HCT116 (cell line): ENCODE data around the gene KCNH6. TPM values are rescaled to one million over a fixed set of nuclear protein-coding genes. Genes with fewer than 3 reads are reported as not detected.

Experiments
- ATAC-seq: fragments of 200-7000 bp; cut with Tn5 transposase; 2 replicates; pipeline ENCODE4 v1.9.1; 2020; ENCODE audit warnings: mild to moderate bottlenecking, moderate library complexity
- BruUV-seq: library from RNA; stranded (reverse); fragments of 400-500 nt; replicated peaks from 2 replicates; lab custom pipeline; 2021; lab: Mats Ljungman, UMichigan
- CTCF ChIA-PET: fragments of 300-600 bp; sonication (Branson Sonifier 250); formaldehyde crosslinking; loops from one replicate; lab custom pipeline; 2021; ENCODE audit warnings: antibody characterized with exemption; lab: Charles Lee
- POLR2A ChIA-PET: fragments of 300-600, 350-600 bp; sonication (Branson Sonifier 250); formaldehyde crosslinking; loops from one replicate; lab custom pipeline; 2021; ENCODE audit warnings: antibody characterized with exemption; lab: Charles Lee
- RAD21 ChIA-PET, 2 experiments: fragments of 300-600 bp; sonication (Branson Sonifier 250); formaldehyde crosslinking; loops; one replicate each; lab custom pipeline; 2023; ENCODE audit warnings: low total read pairs in 2 of 2; ENCODE audit not compliant: uncharacterized antibody in 2 of 2, unreplicated experiment in 2 of 2, low non-redundant PET in 1 of 2; lab: Charles Lee
- DNase-seq: peaks from one replicate; pipeline ENCODE4 v3.0.0-alpha.2; 2010; ENCODE audit warnings: low read depth, low spot score
- H2AFZ ChIP-seq: fragments of 200-600 bp; shearing (Covaris generic), sonication (generic); 2 replicates; pipeline ENCODE4 v1.6.1; 2017; ENCODE audit warnings: low read depth, mixed run types, mixed read lengths, antibody characterized with exemption, low read length; ENCODE audit not compliant: poor library complexity, severe bottlenecking
- H3K27ac ChIP-seq: 2 replicates; pipeline ENCODE4 v1.5.1; 2012; ENCODE audit warnings: low read depth, low read length
- H3K27me3 ChIP-seq: fragments of 200-600 bp; sonication (generic); 2 replicates; pipeline ENCODE4 v1.6.1; 2016; ENCODE audit warnings: mixed run types, low read length, mixed read lengths; ENCODE audit not compliant: insufficient read depth
- H3K36me3 ChIP-seq, 2 experiments: fragments of 200-500 bp in 1 of 2; fragments of 200-600 bp in 1 of 2; sonication (Bioruptor generic) in 1 of 2; sonication (generic) in 1 of 2; 2 replicates each; pipeline versions ENCODE4 v1.5.1 to v1.6.1; 2014 to 2016; ENCODE audit warnings: low read length in 2 of 2, inconsistent platforms in 1 of 2, mixed read lengths in 1 of 2, mixed run types in 1 of 2; ENCODE audit not compliant: insufficient read depth in 2 of 2, control insufficient read depth in 1 of 2
- H3K4me1 ChIP-seq, 2 experiments: fragments of 200-600 bp in 1 of 2; sonication (generic) in 1 of 2; 2 replicates each; pipeline versions ENCODE4 v1.5.1 to v1.6.1; 2012 to 2017; ENCODE audit warnings: low read length in 2 of 2, inconsistent platforms in 1 of 2, mild to moderate bottlenecking in 1 of 2, mixed read lengths in 1 of 2, mixed run types in 1 of 2, moderate library complexity in 1 of 2; ENCODE audit not compliant: insufficient read depth in 2 of 2, control insufficient read depth in 1 of 2
- H3K4me2 ChIP-seq: fragments of 200-600 bp; sonication (generic); 2 replicates; pipeline ENCODE4 v1.6.1; 2017; ENCODE audit warnings: mixed run types, low read length, mixed read lengths
- H3K4me3 ChIP-seq, 2 experiments: fragments of 200-600 bp in 1 of 2; sonication (generic) in 1 of 2; replicated peaks in 1 of 2; 2 replicates each; pipeline ENCODE4 v1.5.1; 2011 to 2016; ENCODE audit warnings: low read length in 2 of 2, control low read depth in 1 of 2, low read depth in 1 of 2, mild to moderate bottlenecking in 1 of 2, mixed read lengths in 1 of 2, mixed run types in 1 of 2
- H3K79me2 ChIP-seq: fragments of 200-600 bp; sonication (generic); 2 replicates; pipeline ENCODE4 v1.6.1; 2017; ENCODE audit warnings: mild to moderate bottlenecking, mixed run types, low read length, moderate library complexity, mixed read lengths; ENCODE audit not compliant: insufficient read depth
- H3K9ac ChIP-seq: fragments of 200-600 bp; sonication (generic); 2 replicates; pipeline ENCODE4 v1.6.1; 2016; ENCODE audit warnings: low read length, mixed read lengths
- H3K9me2 ChIP-seq: fragments of 200-600 bp; sonication (generic), shearing (Covaris generic); 2 replicates; pipeline ENCODE4 v1.6.1; 2017; ENCODE audit warnings: mixed run types, mild to moderate bottlenecking, moderate library complexity; ENCODE audit not compliant: insufficient read depth
- H3K9me3 ChIP-seq, 2 experiments: fragments of 200-500 bp in 1 of 2; fragments of 200-600 bp in 1 of 2; sonication (Bioruptor generic) in 1 of 2; sonication (generic) in 1 of 2; 2 replicates each; pipeline ENCODE4 v1.6.1; 2014 to 2017; ENCODE audit warnings: low read length in 2 of 2, mixed read lengths in 2 of 2, inconsistent platforms in 1 of 2, low read depth in 1 of 2, mild to moderate bottlenecking in 1 of 2, mixed run types in 1 of 2, moderate library complexity in 1 of 2; ENCODE audit not compliant: control insufficient read depth in 1 of 2, insufficient read depth in 1 of 2
- H4K20me1 ChIP-seq: fragments of 200-600 bp; sonication (generic), shearing (Covaris generic); 2 replicates; pipeline ENCODE4 v1.6.1; 2017; ENCODE audit warnings: mixed run types, mild to moderate bottlenecking, moderate library complexity; ENCODE audit not compliant: insufficient read depth
- CBX3 ChIP-seq: IDR thresholded peaks from 2 replicates; pipeline ENCODE4 v1.6.1; 2012; ENCODE audit warnings: low read depth
- CEBPB ChIP-seq: IDR thresholded peaks from 2 replicates; pipeline ENCODE4 v1.6.1; 2012; ENCODE audit warnings: low read depth
- EGR1 ChIP-seq: IDR thresholded peaks from 2 replicates; pipeline ENCODE4 v1.6.1; 2012; ENCODE audit warnings: low read depth
- SP1 ChIP-seq: IDR thresholded peaks from 2 replicates; pipeline ENCODE4 v1.6.1; 2012; ENCODE audit warnings: low read depth
- ZNF274 ChIP-seq: fragments of 200-500 bp; sonication (Bioruptor generic); IDR thresholded peaks from 2 replicates; pipeline ENCODE4 v1.6.1; 2014; ENCODE audit warnings: mild to moderate bottlenecking, low read depth, low read length, inconsistent platforms
- intact Hi-C: fragments of 100-400 bp; cut with micrococcal nuclease; formaldehyde crosslinking; loops from 2 replicates; pipeline ENCODE4 v1.10.0; 2022
- total RNA-seq: library from RNA; stranded (reverse); gene quantifications from one replicate; pipeline ENCODE4 v1.2.1, GENCODE V29; 2021; ENCODE audit not compliant: unreplicated experiment
- TF ChIP-seq, protein P1 (sequence below): IDR thresholded peaks from 2 replicates; pipeline ENCODE4 v1.6.1; 2012
- TF ChIP-seq, protein P2 (sequence below): IDR thresholded peaks from 2 replicates; pipeline ENCODE4 v1.6.1; 2011; ENCODE audit warnings: mild to moderate bottlenecking, low read length, moderate library complexity; ENCODE audit not compliant: insufficient replicate concordance; ENCODE audit errors: extremely low read depth

KCNH6 gene
- total RNA-seq, 1 experiment from 2014 or later = not detected

DNA sequence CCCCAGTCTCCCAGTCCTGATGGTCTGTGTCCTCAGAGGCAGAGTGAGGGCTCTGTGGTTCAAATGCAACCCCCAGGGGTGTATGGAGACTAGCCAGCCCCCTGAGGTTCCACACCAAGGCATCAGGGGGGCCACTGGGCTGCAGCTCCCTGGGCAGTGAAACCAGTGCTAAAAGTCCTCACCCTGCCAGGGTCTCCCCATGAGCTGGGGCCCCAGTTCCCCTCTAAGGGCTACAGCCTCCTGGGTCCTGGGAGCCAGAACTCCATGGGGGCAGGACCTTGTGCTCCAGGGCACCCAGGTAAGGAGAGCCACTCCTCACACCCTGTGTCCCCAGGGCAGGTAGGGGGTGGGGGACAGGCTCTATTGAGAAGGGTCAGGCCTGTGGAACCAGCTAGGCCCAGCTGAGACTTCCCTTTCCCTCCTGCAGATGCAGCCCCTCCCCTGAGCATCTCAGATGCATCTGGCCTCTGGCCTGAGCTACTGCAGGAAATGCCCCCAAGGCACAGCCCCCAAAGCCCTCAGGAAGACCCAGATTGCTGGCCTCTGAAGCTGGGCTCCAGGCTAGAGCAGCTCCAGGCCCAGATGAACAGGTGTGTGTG lies 20.8 kb downstream of the KCNH6 start:
- H3K27ac ChIP-seq = no peak overlapping the region
- H3K9ac ChIP-seq = no peak overlapping the region
- no peaks in the 10 kb centered on the region for H3K9me3 ChIP-seq
- CTCF ChIA-PET = no interaction called here
- no peaks in the 10 kb centered on the region for H3K9me2 ChIP-seq
- H3K4me2 ChIP-seq = no peak overlapping the region
- H3K4me3 ChIP-seq = no peak overlapping the region
- POLR2A ChIA-PET = no interaction called here
- no peak overlapping the region for H2AFZ ChIP-seq
- intact Hi-C loops = no loop called here
- RAD21 ChIA-PET = interaction anchor here in 1 of 2 experiments (0.7 kb wide), 1 partner anchor 57 kb away, joined by 4 read pairs; the partner anchor contains the start of gene TACO1
- no peaks in the 10 kb centered on the region for H4K20me1 ChIP-seq
- H3K36me3 ChIP-seq = no peaks in the 10 kb centered on the region
- no peak for ATAC-seq
- TF ChIP-seq, protein P1, sequence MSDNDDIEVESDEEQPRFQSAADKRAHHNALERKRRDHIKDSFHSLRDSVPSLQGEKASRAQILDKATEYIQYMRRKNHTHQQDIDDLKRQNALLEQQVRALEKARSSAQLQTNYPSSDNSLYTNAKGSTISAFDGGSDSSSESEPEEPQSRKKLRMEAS = no peak
- TF ChIP-seq CBX3 = no peak
- TF ChIP-seq SP1 = no peak
- TF ChIP-seq EGR1 = no peak
- TF ChIP-seq CEBPB = no peak
- TF ChIP-seq ZNF274 = no peak
- TF ChIP-seq, protein P2, sequence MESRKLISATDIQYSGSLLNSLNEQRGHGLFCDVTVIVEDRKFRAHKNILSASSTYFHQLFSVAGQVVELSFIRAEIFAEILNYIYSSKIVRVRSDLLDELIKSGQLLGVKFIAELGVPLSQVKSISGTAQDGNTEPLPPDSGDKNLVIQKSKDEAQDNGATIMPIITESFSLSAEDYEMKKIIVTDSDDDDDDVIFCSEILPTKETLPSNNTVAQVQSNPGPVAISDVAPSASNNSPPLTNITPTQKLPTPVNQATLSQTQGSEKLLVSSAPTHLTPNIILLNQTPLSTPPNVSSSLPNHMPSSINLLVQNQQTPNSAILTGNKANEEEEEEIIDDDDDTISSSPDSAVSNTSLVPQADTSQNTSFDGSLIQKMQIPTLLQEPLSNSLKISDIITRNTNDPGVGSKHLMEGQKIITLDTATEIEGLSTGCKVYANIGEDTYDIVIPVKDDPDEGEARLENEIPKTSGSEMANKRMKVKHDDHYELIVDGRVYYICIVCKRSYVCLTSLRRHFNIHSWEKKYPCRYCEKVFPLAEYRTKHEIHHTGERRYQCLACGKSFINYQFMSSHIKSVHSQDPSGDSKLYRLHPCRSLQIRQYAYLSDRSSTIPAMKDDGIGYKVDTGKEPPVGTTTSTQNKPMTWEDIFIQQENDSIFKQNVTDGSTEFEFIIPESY = no peak
- TF ChIP-seq, all 23 proteins: peak for 0
- no TSS peak for BruUV-seq
- H3K4me1 ChIP-seq = peaks cover 4 to 5% of the 10 kb centered on the region in 2 experiments
- DNase-seq = no peak
- no peaks in the 10 kb centered on the region for H3K79me2 ChIP-seq
- H3K27me3 ChIP-seq = no peaks in the 10 kb centered on the region; the same call in 1 of the 2 replicates
